Heart right ventricle (tissue), 16 donors: ENCODE measurements around the gene DNAL1. TPM values are rescaled to one million over a fixed set of nuclear protein-coding genes. Genes with fewer than 3 reads are reported as not detected.

Source experiments
- ATAC-seq, 8 donors: fragments of 200-7000 bp; cut with Tn5 transposase; one replicate each; pipeline ENCODE4 v1.9.1; 2020; ENCODE audit warnings: mild to moderate bottlenecking in 8 of 8, moderate library complexity in 8 of 8, moderate number of reproducible peaks in 1 of 8
- DNase-seq, 2 donors: peaks; one replicate each; pipeline ENCODE4 v3.0.0-alpha.2; 2020
- H3K27ac ChIP-seq, 10 donors: fragments of 200-600 bp; sonication (generic) in 2 of 10; one replicate each; pipeline versions ENCODE4 v1.5.0 to v1.8.0; 2020 to 2022; ENCODE audit warnings: mild to moderate bottlenecking in 3 of 10
- H3K27me3 ChIP-seq, 7 donors: fragments of 200-600 bp; one replicate each; pipeline ENCODE4 v1.8.0; 2021 to 2022; ENCODE audit warnings: mild to moderate bottlenecking in 2 of 7
- H3K36me3 ChIP-seq, 9 donors: fragments of 200-600 bp; sonication (generic) in 1 of 9; one replicate each; pipeline versions ENCODE4 v1.5.0 to v1.8.0; 2020 to 2022; ENCODE audit warnings: mild to moderate bottlenecking in 2 of 9
- H3K4me1 ChIP-seq, 9 donors: fragments of 200-600 bp; sonication (generic) in 1 of 9; one replicate each; pipeline versions ENCODE4 v1.5.0 to v1.8.0; 2020 to 2022; ENCODE audit warnings: mild to moderate bottlenecking in 4 of 9
- H3K4me3 ChIP-seq, 10 donors: fragments of 200-600 bp; sonication (generic) in 2 of 10; one replicate each; pipeline versions ENCODE4 v1.5.0 to v1.8.0; 2020 to 2022; ENCODE audit warnings: mild to moderate bottlenecking in 7 of 10, moderate library complexity in 2 of 10
- H3K9me3 ChIP-seq, 11 donors: fragments of 200-600 bp in 10 of 11; sonication (generic) in 2 of 11; one replicate each; pipeline versions ENCODE4 v1.5.0 to v1.8.0; 2013 to 2022; ENCODE audit warnings: mild to moderate bottlenecking in 2 of 11, control low read depth in 1 of 11, moderate library complexity in 1 of 11
- WGBS, 2 donors: extraction: QIAGEN DNeasy Blood & Tissue Kit; methylation state at CpG; one replicate each; pipeline ENCODE4 v1.1.7; 2013; ENCODE audit warnings: inconsistent platforms in 1 of 2; 5-methylcytosine and 5-hydroxymethylcytosine counted together
- intact Hi-C, 10 donors: fragments of 100-400 bp; cut with DNase I; formaldehyde crosslinking; loops; one replicate each; pipeline versions ENCODE4 v1.11.1 to v1.14.2; 2022
- polyA plus RNA-seq, 2 donors: library from polyadenylated mRNA; stranded (reverse); fragments of 200-250 nt; gene quantifications; one replicate each; pipeline ENCODE4 v1.2.3, GENCODE V29; 2013
- total RNA-seq, 10 donors: library from RNA; stranded (reverse); fragmentation: NEBNext Ultra II Directional in 3 of 10; extraction: Animal tissue kit (Norgen Biotek cat#: 25700) in 3 of 10; gene quantifications; one replicate each; pipeline versions ENCODE4 v1.2.1 to v1.2.4, GENCODE V29; 2021 to 2023
- TF ChIP-seq, protein P1 (sequence below), 9 donors: fragments of 200-600 bp; sonication (generic) in 2 of 9; IDR thresholded peaks; one replicate each; pipeline versions ENCODE4 v1.5.0 to v1.8.0; 2021 to 2022; ENCODE audit warnings: antibody characterized with exemption in 9 of 9, mild to moderate bottlenecking in 5 of 9, moderate library complexity in 1 of 9
- donor health status: Arrhythmogenic right ventricular cardiomyopathy.
- donor health status: ischemic (EF 13 %, LVEDD 7.1; RV severe dilation, severe dysfunction).
- donor health status: healthy with polysubstance abuse.
- donor health status: DM: no; HTN: yes; CAD: no.
- donor health status: DM: no; HTN: no; CAD: no.
- donor health status: ischemic (EF 25% LVEDD 6.9; RV normal size, moderate dysfunction).
- donor health status: ischemic (EF 25% LVEDD 5.7; RV mildly dilated, moderate dysfunction).
- donor health status: healthy.
- donor health status: DM: yes; HTN: yes; CAD: no.
- donor health status: Ischemic cardiomyopathy.
- donor health status: ischemic (EF 35%, LVEDD 5.7; RV mildly dilated, moderate dysfunction).
- donor health status: nonischemic (EF 11% LVEDD 7.7; RV severe dilation, severe dysfunction).
- donor health status: DM: yes; HTN: yes; CAD: no.
- donor health status: PGD.
- donor health status: ischemic (EF 29% LVEDD 5.4; RV normal size, mild dysfunction).
- donor health status: nonischemic (EF 23%, LVEDD 6.1; RV moderate dilation, normal function).

The DNAL1 gene
- total and polyA plus RNA-seq, 12 donors = 5.9 to 21.2 (median 13.7) TPM

DNA sequence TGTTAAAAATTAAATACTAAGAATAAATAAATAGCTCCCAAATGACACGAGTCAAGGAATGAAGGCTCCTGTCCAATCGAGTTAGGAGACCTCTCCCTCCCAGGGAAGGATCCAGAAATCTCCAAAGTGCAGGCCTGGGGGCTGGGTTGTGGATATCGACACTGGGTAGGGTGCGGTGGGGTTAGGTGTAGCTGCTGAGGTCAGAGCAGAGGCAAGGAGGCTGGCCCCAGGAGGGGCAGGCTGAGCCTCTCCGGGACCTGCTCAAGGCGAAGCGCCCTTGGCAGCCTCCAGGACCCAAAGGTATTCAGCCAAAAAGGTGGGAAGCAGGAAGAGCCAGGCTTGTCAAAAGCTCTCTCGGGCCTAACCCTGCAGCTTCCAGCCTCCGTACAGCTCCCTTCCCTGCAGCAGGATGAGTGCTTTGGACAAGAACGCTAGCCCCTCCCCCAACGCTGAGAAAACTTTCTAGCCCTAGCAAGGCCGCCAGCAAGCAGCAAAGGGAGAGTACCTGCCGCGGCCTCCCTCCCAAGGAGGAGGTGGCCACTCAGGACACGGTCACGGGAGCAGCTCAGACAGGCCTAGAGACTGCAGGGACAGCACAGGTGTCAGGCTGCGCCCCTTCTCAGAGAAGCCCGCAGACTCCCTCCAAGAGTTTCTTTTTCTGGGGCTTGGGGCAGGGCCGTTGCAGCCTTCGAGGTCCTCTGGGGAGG lies 73.1 kb downstream of the DNAL1 start:
- TF ChIP-seq, protein P1, sequence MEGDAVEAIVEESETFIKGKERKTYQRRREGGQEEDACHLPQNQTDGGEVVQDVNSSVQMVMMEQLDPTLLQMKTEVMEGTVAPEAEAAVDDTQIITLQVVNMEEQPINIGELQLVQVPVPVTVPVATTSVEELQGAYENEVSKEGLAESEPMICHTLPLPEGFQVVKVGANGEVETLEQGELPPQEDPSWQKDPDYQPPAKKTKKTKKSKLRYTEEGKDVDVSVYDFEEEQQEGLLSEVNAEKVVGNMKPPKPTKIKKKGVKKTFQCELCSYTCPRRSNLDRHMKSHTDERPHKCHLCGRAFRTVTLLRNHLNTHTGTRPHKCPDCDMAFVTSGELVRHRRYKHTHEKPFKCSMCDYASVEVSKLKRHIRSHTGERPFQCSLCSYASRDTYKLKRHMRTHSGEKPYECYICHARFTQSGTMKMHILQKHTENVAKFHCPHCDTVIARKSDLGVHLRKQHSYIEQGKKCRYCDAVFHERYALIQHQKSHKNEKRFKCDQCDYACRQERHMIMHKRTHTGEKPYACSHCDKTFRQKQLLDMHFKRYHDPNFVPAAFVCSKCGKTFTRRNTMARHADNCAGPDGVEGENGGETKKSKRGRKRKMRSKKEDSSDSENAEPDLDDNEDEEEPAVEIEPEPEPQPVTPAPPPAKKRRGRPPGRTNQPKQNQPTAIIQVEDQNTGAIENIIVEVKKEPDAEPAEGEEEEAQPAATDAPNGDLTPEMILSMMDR (IDR thresholded peaks at IDR 0.05) = no peak
- DNase-seq (no peak), ATAC-seq (peak in 3 of 8 donors; percentile 8 to 21 (median 17))
- Histone ChIP-seq H3K4me1 (peaks cover 0 to 56% (median 26%) of the 10 kb centered on the region in 9 donors), H3K4me3 (peak overlapping the region in 5 of 10 donors; percentile 18 to 40 (median 19)), H3K27ac (peak overlapping the region in 9 of 10 donors; percentile 9 to 77 (median 65)), H3K36me3 (peaks cover 0 to 82% (median 40%) of the 10 kb centered on the region in 9 donors), H3K27me3 (no peaks in the 10 kb centered on the region), H3K9me3 (no peaks in the 10 kb centered on the region)
- intact Hi-C loops = no loop called here
- WGBS, 2 donors = 56 to 64% methylated on average over 20 of the region's 20 CpGs

- H3K9me3 ChIP-seq = no peaks in the 10 kb centered on the region
- intact Hi-C loops = no loop called here
- H3K27ac ChIP-seq = peak overlapping the region; percentile 9 to 77 (median 65)
- H3K36me3 ChIP-seq = peaks cover 0 to 88% (median 40%) of the 10 kb centered on the region in 9 donors
- H3K27me3 ChIP-seq = no peaks in the 10 kb centered on the region
- peaks cover 4 to 57% (median 28%) of the 10 kb centered on the region in 9 donors for H3K4me1 ChIP-seq
- DNase-seq (no peak), ATAC-seq (peak in 4 of 8 donors; percentile 15 to 46 (median 36))
- 53 to 56% methylated on average over 55 of the region's 55 CpGs for WGBS, 2 donors
- peak overlapping the region in 5 of 10 donors; percentile 18 to 40 (median 19) for H3K4me3 ChIP-seq
- TF ChIP-seq, protein P1 (IDR thresholded peaks at IDR 0.05) = no peak
These were observed 73.8 kb downstream of the DNAL1 start for GRCh38 chr14:73718418-73719251.

DNA sequence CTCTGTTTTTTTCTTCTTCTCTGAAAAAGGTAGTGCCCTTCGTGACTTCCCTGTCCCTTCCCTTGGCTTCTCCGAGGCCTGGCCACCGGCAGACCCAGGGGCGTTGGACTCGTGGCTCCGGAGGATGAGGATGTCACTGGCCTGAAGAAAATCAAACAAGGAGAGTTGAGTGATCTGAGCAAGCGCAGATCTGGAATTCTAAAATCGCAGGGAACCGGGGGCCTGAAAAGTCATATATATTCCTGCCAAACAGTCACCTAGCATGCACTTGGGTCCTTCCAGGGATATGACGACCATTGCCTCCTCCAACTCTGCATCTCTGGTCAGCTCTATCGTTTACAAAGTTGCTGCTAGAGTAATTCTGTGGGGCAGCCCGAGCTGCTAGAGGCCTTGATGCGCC lies 74.6 kb downstream of the DNAL1 start:
- Histone ChIP-seq H3K4me1 (peaks cover 4 to 64% (median 36%) of the 10 kb centered on the region in 9 donors), H3K27ac (peak overlapping the region in 6 of 10 donors; percentile 53 to 77 (median 65)), H3K9me3 (no peaks in the 10 kb centered on the region), H3K4me3 (no peak overlapping the region), H3K36me3 (peaks cover 0 to 94% (median 40%) of the 10 kb centered on the region in 9 donors), H3K27me3 (no peaks in the 10 kb centered on the region)
- no peak for ATAC-seq
- no peak for DNase-seq
- intact Hi-C loops = no loop called here
- TF ChIP-seq, protein P1 (IDR thresholded peaks at IDR 0.05) = no peak
- WGBS, 2 donors = 88 to 91% methylated on average over 13 of the region's 13 CpGs

GRCh38 chr14:73719791-73720190 lies 75.0 kb downstream of the DNAL1 start:
- H3K27me3 ChIP-seq = no peaks in the 10 kb centered on the region
- H3K4me3 ChIP-seq = no peak overlapping the region
- ATAC-seq = no peak
- H3K4me1 ChIP-seq = peaks cover 9 to 64% (median 37%) of the 10 kb centered on the region in 9 donors
- no peaks in the 10 kb centered on the region for H3K9me3 ChIP-seq
- intact Hi-C loops = loop anchor here in 1 of 10 donors (10.0 kb wide), 1 partner anchor 65 kb away; no protein-coding TSS in a partner anchor
- TF ChIP-seq, protein P1 (IDR thresholded peaks at IDR 0.05) = no peak
- H3K27ac ChIP-seq = peak overlapping the region in 2 of 10 donors; percentile 65 to 77
- H3K36me3 ChIP-seq = peaks cover 0 to 98% (median 44%) of the 10 kb centered on the region in 9 donors
- 91 to 94% methylated on average over 8 of the region's 8 CpGs for WGBS, 2 donors
- DNase-seq = no peak
